OCI-LY3 (cell line): ENCODE results near the gene IGFBP6.

ENCODE experiments used
- H2AFZ ChIP-seq: fragments of 200-600, 300-600 bp; shearing (Covaris generic); 2 replicates; pipeline ENCODE4 v1.6.0; 2014; ENCODE audit warnings: antibody characterized with exemption, low read depth, low read length
- H3K27ac ChIP-seq: fragments of 200-600, 300-600 bp; sonication (generic); 2 replicates; pipeline ENCODE4 v1.5.1; 2014; ENCODE audit warnings: mild to moderate bottlenecking, low read length, moderate library complexity, mixed read lengths
- H3K27me3 ChIP-seq: fragments of 200-600, 300-600 bp; sonication (generic); 2 replicates; pipeline ENCODE4 v1.6.1; 2014; ENCODE audit warnings: low read depth, low read length, mixed read lengths
- H3K36me3 ChIP-seq: fragments of 200-600, 300-600 bp; sonication (generic); replicated peaks from 2 replicates; pipeline ENCODE3; 2014; ENCODE audit warnings: low read depth, low read length, mixed read lengths
- H3K4me1 ChIP-seq: fragments of 300-600, 200-600 bp; sonication (generic); 2 replicates; pipeline ENCODE4 v1.6.1; 2014; ENCODE audit warnings: low read length, mixed read lengths
- H3K4me2 ChIP-seq: fragments of 200-600, 300-600 bp; sonication (generic); 2 replicates; pipeline ENCODE4 v1.6.1; 2014; ENCODE audit warnings: low read length, mixed read lengths
- H3K4me3 ChIP-seq: fragments of 300-600, 200-600 bp; sonication (generic); 2 replicates; pipeline ENCODE4 v1.5.1; 2014; ENCODE audit warnings: antibody characterized with exemption, mild to moderate bottlenecking, low read length, moderate library complexity
- H3K79me2 ChIP-seq: fragments of 300-600, 200-600 bp; shearing (Covaris generic); 2 replicates; pipeline ENCODE4 v1.6.1; 2014; ENCODE audit warnings: mild to moderate bottlenecking, low read length, mixed read lengths
- H3K9ac ChIP-seq: fragments of 300-600, 200-600 bp; shearing (Covaris generic); 2 replicates; pipeline ENCODE4 v1.6.0; 2014; ENCODE audit warnings: mild to moderate bottlenecking, low read length, moderate library complexity
- H3K9me3 ChIP-seq: fragments of 200-600, 300-600 bp; shearing (Covaris generic); 2 replicates; pipeline ENCODE4 v1.6.1; 2014; ENCODE audit warnings: low read length, mixed read lengths; ENCODE audit not compliant: insufficient read depth
- H4K20me1 ChIP-seq: fragments of 200-600, 300-600 bp; sonication (generic); 2 replicates; pipeline ENCODE4 v1.6.1; 2016; ENCODE audit warnings: low read length, mixed read lengths; ENCODE audit not compliant: insufficient read depth
- EZH2phosphoT487 ChIP-seq: fragments of 200-600 bp; shearing (Covaris generic); IDR thresholded peaks from 2 replicates; pipeline ENCODE4 v1.6.1; 2018; ENCODE audit warnings: antibody characterized with exemption, mixed run types, low read depth
- TF ChIP-seq, protein P1 (sequence below): fragments of 200-600, 300-600 bp; sonication (generic); IDR thresholded peaks from 2 replicates; pipeline ENCODE4 v1.5.1; 2014; ENCODE audit warnings: antibody characterized with exemption, low read length, low read depth

IGFBP6 gene

DNA sequence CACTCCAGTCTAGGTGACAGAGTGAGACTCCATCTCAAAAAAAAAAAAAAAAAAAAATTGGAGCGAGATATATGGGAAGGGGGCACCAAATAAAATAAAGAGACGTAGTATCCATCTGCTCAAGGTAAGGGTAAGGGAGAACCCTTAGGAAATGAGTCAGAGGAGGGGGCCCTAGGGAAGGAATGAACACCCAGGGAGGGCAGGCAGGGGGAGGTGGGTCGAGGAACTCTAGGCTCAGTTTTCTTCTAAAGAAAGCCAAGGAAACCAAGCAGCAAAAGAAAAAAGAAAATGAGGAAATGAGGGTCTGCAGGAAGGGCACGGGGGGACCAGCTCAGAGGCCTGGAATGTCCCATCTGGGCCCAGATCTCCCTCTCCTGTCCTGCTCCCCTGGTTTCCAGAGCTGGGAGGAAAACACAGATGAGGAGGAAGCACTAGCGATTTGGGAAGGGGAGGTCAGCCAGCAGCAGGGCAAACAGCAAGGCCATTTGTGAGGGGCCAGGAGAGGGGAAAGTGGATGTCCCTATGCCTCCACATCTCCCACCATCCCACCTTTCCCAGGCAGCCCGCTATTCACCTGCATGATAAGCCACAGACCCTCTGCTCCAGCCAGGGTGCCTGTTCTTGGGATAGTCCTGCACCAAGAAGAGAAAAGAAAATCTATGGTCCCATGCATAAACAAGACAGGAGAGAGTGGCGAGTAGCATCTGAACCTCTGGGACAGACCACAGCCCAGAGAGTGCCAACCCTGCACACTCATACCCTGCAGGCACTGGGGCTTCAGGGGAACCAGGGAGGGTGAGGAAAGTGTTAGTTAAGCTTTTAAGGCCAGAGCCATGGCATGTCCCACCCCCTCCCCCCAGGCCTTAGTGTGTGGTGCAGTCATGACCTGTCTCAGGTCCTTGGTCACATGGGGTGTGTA, 30.1 kb upstream of the IGFBP6 start:
- H3K4me2 ChIP-seq, result no peak overlapping the region
- H3K9me3 ChIP-seq, result no peaks in the 10 kb centered on the region
- H3K4me1 ChIP-seq, result peaks cover under 1% of the 10 kb centered on the region; the same call in 1 of the 2 replicates
- H4K20me1 ChIP-seq, result no peaks in the 10 kb centered on the region
- no peaks in the 10 kb centered on the region for H3K27me3 ChIP-seq
- H3K79me2 ChIP-seq, result no peaks in the 10 kb centered on the region
- H3K36me3 ChIP-seq, result peaks cover 17% of the 10 kb centered on the region
- H3K27ac ChIP-seq, result no peak overlapping the region
- H3K4me3 ChIP-seq, result no peak overlapping the region
- H3K9ac ChIP-seq, result no peak overlapping the region
- TF ChIP-seq, protein P1, sequence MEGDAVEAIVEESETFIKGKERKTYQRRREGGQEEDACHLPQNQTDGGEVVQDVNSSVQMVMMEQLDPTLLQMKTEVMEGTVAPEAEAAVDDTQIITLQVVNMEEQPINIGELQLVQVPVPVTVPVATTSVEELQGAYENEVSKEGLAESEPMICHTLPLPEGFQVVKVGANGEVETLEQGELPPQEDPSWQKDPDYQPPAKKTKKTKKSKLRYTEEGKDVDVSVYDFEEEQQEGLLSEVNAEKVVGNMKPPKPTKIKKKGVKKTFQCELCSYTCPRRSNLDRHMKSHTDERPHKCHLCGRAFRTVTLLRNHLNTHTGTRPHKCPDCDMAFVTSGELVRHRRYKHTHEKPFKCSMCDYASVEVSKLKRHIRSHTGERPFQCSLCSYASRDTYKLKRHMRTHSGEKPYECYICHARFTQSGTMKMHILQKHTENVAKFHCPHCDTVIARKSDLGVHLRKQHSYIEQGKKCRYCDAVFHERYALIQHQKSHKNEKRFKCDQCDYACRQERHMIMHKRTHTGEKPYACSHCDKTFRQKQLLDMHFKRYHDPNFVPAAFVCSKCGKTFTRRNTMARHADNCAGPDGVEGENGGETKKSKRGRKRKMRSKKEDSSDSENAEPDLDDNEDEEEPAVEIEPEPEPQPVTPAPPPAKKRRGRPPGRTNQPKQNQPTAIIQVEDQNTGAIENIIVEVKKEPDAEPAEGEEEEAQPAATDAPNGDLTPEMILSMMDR, result no peak
- TF ChIP-seq EZH2phosphoT487, result no peak
- H2AFZ ChIP-seq, result no peak overlapping the region

DNA sequence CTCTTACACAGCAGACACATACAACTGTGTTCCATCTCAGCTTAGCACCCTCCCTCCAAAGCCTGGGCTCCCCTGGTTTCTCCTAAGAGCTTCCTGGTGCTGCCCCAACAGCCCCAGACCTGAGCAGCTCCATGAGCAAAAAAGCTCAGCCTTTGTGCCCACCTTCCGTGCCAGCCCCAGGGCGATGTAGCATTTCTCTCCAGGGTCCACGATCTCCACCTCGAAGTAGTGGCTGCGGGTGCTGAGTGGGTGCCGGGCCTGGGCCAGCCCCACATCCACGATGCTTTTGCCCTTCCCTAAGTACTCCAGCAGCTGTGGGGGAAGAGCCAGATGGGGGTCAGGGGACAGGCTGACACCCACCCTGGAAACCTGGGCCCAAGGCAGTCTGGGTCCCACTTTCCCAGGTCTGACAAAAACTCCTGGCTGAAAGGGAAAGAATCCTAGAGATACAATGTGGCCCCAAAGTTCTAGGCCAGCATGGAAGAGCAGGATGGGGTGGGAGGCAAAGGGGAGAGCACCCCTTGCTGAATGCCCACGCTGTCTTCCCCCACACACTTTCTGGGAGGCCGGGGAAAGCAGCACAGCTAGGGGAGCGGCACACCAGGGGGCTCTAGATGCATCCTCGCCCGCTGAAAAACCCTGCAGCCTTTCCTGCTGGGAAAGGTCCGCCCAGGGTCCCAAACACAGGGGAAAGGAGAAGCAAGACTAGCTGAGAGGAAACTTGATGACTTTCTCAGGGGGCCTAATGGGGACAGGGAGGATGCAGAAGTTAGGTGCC, 29.3 kb upstream of the IGFBP6 start:
- no peak overlapping the region for H3K4me2 ChIP-seq
- H3K9ac ChIP-seq, result no peak overlapping the region
- H3K36me3 ChIP-seq, result peaks cover 17% of the 10 kb centered on the region
- peaks cover 9% of the 10 kb centered on the region for H3K4me1 ChIP-seq
- no peaks in the 10 kb centered on the region for H4K20me1 ChIP-seq
- TF ChIP-seq, protein P1, result no peak
- no peak for TF ChIP-seq EZH2phosphoT487
- H3K9me3 ChIP-seq, result no peaks in the 10 kb centered on the region
- no peak overlapping the region for H3K4me3 ChIP-seq
- H3K27ac ChIP-seq, result no peak overlapping the region
- H3K79me2 ChIP-seq, result no peaks in the 10 kb centered on the region
- H3K27me3 ChIP-seq, result no peaks in the 10 kb centered on the region
- H2AFZ ChIP-seq, result no peak overlapping the region

DNA sequence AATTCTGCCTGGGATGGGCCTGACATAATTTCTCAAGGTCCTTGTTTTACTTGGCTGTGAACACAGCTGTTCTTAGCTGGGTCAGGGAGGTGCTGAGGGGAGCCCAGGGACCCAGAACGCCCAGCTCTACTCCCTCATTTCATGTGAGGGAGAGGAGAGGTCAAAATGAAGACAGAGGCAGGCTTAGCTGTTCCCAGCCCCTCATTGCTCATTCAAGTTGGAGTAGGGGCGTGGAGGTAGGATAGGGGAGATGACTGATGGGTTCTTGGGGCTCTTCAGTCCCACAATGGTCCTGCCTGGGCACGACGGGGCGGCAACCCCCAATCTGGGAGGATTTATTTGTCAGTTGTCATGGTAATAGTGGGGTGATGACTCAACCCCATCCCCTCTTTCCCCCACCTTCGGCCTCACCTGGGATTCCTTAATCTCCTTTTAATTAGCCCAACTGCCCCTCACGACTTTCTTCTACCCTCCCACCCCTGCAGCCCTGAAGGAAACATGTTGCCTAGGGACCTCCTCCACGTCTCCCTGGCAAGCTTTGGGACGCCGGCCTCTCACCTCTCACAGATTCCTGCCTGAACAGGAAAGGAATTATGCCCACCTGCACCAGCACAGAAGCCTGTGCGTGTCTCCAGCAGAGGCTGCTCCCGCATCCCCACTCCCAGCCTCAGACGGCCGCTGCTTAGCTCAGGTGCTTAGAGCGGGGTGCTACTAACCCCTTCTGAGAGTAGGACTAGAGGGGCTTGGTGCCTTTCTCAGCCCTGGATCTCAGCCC, 28.5 kb upstream of the IGFBP6 start:
- H3K79me2 ChIP-seq, result no peaks in the 10 kb centered on the region

More for the DNA sequence above, 28.5 kb upstream of the IGFBP6 start:
- no peaks in the 10 kb centered on the region for H4K20me1 ChIP-seq
- peaks cover 19% of the 10 kb centered on the region for H3K36me3 ChIP-seq
- no peaks in the 10 kb centered on the region for H3K9me3 ChIP-seq
- no peak overlapping the region for H3K9ac ChIP-seq
- H3K27me3 ChIP-seq, result no peaks in the 10 kb centered on the region
- no peak overlapping the region for H3K27ac ChIP-seq
- H3K4me1 ChIP-seq, result peaks cover 11% of the 10 kb centered on the region
- no peak overlapping the region for H3K4me3 ChIP-seq
- TF ChIP-seq, protein P1, result no peak
- TF ChIP-seq EZH2phosphoT487, result no peak
- H3K4me2 ChIP-seq, result no peak overlapping the region
- H2AFZ ChIP-seq, result no peak overlapping the region
